Activated T-helper 17 cell treated with anti-CD3 and anti-CD28 coated beads, Interleukin-2, amount 50 U/mL, for 72 hours (primary cell): Measurements from ENCODE around the gene FNDC10. TPM values are rescaled to one million over a fixed set of nuclear protein-coding genes. Genes with fewer than 3 reads are reported as not detected.
A peak's percentile ranks its signal among the peaks of the same experiment; 100 is the strongest.

Experiments used
- ATAC-seq: fragments of 150-1000 bp; cut with Tn5 transposase; replicated peaks from 2 replicates; pipeline ENCODE4 v1.10.0; 2021; ENCODE audit warnings: mild to moderate bottlenecking, moderate library complexity
- H3K27ac Mint-ChIP-seq: one replicate; pipeline ENCODE4 v1.8.0; 2022; ENCODE audit warnings: mixed read lengths
- H3K27me3 Mint-ChIP-seq: one replicate; pipeline ENCODE4 v1.8.0; 2022; ENCODE audit warnings: mixed read lengths
- H3K36me3 Mint-ChIP-seq: one replicate; pipeline ENCODE4 v1.8.0; 2022; ENCODE audit warnings: low read depth, mild to moderate bottlenecking, mixed read lengths
- H3K4me1 Mint-ChIP-seq: one replicate; pipeline ENCODE4 v1.8.0; 2022; ENCODE audit warnings: mixed read lengths
- H3K4me3 Mint-ChIP-seq: one replicate; pipeline ENCODE4 v1.8.0; 2022; ENCODE audit warnings: mild to moderate bottlenecking, mixed read lengths
- H3K9me3 Mint-ChIP-seq: one replicate; pipeline ENCODE4 v1.8.0; 2022; ENCODE audit warnings: mixed read lengths
- total RNA-seq, 2 donors: library from RNA; stranded (reverse); gene quantifications; one replicate each; pipeline ENCODE4 v1.2.3, GENCODE V29; 2022

FNDC10 gene
- total RNA-seq, 2 donors from 2014 or later, result 1.1 to 1.4 TPM

GRCh38 chr1:1630965-1631781 is 31.2 kb upstream of the FNDC10 start:
- peaks cover 9% of the 10 kb centered on the region for H3K36me3 Mint-ChIP-seq
- ATAC-seq, result no peak
- peak overlapping the region; percentile 62 for H3K4me3 Mint-ChIP-seq
- H3K27ac Mint-ChIP-seq, result no peak overlapping the region
- H3K4me1 Mint-ChIP-seq, result no peaks in the 10 kb centered on the region
- no peaks in the 10 kb centered on the region for H3K27me3 Mint-ChIP-seq
- H3K9me3 Mint-ChIP-seq, result no peaks in the 10 kb centered on the region

- H3K4me3 Mint-ChIP-seq, result peak overlapping the region; percentile 74
- no peaks in the 10 kb centered on the region for H3K4me1 Mint-ChIP-seq
- H3K27me3 Mint-ChIP-seq, result no peaks in the 10 kb centered on the region
- peak overlapping the region; percentile 66 for H3K27ac Mint-ChIP-seq
- no peaks in the 10 kb centered on the region for H3K9me3 Mint-ChIP-seq
- ATAC-seq, result peak; percentile 85
- peaks cover 9% of the 10 kb centered on the region for H3K36me3 Mint-ChIP-seq
Observed at GRCh38 chr1:1630191-1630964, 30.4 kb upstream of the FNDC10 start.

- no peaks in the 10 kb centered on the region for H3K9me3 Mint-ChIP-seq
- ATAC-seq, result peak; percentile 46
Observed at GRCh38 chr1:1629430-1630190, 29.7 kb upstream of the FNDC10 start.

GRCh38 chr1:1628754-1629429 is 29.0 kb upstream of the FNDC10 start:
- H3K27me3 Mint-ChIP-seq, result no peaks in the 10 kb centered on the region
- no peak overlapping the region for H3K27ac Mint-ChIP-seq
- no peaks in the 10 kb centered on the region for H3K4me1 Mint-ChIP-seq
- peaks cover 9% of the 10 kb centered on the region for H3K36me3 Mint-ChIP-seq
- ATAC-seq, result peak; percentile 12
- peak overlapping the region; percentile 19 for H3K4me3 Mint-ChIP-seq
- H3K9me3 Mint-ChIP-seq, result no peaks in the 10 kb centered on the region

More at GRCh38 chr1:1629430-1630190, 29.7 kb upstream of the FNDC10 start:
- peaks cover 9% of the 10 kb centered on the region for H3K36me3 Mint-ChIP-seq
- H3K4me1 Mint-ChIP-seq, result no peaks in the 10 kb centered on the region
- H3K27ac Mint-ChIP-seq, result peak overlapping the region; percentile 66
- H3K4me3 Mint-ChIP-seq, result peak overlapping the region; percentile 74
- H3K27me3 Mint-ChIP-seq, result no peaks in the 10 kb centered on the region

DNA sequence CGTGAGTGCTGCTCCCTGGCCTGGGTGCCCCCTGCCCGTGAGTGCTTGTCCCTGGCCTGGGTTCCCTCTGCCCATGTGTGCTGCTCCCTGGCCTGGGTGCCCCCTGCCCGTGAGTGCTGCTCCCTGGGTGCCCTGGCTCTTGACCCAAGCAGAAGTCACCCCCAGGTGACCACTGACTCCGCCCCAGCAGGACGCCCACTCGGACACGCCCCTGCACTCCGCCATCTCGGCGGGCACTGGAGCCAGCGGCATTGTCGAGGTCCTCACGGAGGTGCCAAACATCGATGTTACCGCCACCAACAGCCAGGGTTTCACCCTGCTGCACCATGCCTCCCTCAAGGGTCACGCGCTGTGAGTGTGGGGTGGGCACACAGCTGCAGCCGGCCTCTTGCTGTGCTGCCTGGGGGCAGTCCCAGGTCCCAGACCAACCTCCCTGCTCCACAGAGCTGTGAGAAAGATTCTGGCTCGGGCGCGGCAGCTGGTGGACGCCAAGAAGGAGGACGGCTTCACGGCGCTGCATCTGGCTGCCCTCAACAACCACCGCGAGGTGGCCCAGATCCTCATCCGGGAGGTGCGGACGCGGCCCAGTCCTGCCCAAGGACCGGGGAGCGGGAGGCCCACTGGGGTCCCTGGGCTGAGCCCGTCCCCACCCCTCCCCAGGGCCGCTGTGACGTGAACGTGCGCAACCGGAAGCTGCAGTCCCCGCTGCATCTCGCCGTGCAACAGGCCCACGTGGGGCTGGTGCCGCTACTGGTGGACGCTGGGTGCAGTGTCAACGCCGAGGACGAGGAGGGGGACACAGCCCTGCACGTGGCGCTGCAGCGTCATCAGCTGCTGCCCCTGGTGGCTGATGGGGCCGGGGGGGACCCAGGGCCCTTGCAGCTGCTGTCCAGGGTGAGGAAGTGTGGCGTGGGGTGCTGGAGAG is 28.2 kb upstream of the FNDC10 start:
- Mint-ChIP-seq H3K27ac (no peak overlapping the region), H3K36me3 (peaks cover 9% of the 10 kb centered on the region), H3K27me3 (no peaks in the 10 kb centered on the region), H3K9me3 (no peaks in the 10 kb centered on the region), H3K4me1 (no peaks in the 10 kb centered on the region), H3K4me3 (peak overlapping the region; percentile 19)
- no peak for ATAC-seq

GRCh38 chr1:1627261-1627828 is 27.4 kb upstream of the FNDC10 start:
- H3K4me3 Mint-ChIP-seq, result no peak overlapping the region
- no peak for ATAC-seq
- no peak overlapping the region for H3K27ac Mint-ChIP-seq
- no peaks in the 10 kb centered on the region for H3K27me3 Mint-ChIP-seq
- no peaks in the 10 kb centered on the region for H3K9me3 Mint-ChIP-seq
- H3K36me3 Mint-ChIP-seq, result peaks cover 9% of the 10 kb centered on the region
- no peaks in the 10 kb centered on the region for H3K4me1 Mint-ChIP-seq

DNA sequence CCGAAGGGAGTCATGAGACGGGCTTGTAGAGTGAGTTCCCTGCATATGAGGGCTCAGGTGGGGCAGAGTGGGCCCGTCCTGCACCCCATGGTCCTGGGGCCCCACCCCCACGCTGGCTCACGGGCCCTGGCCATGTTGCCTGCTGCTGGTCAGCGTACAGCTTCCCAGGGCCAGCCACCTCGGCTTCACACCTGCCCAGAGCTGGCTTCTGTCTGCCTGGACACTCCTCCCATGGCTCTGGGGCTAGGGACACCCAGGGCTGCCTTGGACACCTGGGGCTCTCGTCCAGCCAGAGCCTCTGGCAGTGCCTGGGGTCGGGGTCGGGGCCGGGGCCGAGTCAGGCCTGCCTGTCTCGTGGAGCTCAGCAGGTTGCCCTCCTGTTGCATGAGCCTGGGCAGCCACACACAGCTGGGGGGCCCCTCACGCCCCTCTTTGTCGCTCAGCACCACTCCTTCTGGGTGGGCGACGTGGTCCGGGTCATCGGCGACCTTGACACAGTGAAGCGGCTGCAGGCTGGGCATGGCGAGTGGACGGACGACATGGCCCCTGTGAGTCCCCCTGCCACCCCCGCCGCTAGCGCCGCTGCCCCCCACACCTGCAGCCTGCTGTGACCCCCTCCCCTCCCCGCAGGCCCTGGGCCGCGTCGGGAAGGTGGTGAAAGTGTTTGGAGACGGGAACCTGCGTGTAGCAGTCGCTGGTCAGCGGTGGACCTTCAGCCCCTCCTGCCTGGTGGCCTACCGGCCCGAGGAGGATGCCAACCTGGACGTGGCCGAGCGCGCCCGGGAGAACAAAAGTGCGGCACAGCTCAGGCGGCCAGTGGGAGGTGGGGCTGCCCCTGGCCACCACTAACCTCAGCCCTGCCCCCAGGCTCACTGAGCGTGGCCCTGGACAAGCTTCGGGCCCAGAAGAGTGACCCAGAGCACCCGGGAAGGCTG is 26.5 kb upstream of the FNDC10 start:
- H3K27ac Mint-ChIP-seq, result no peak overlapping the region
- H3K36me3 Mint-ChIP-seq, result peaks cover 9% of the 10 kb centered on the region
- no peaks in the 10 kb centered on the region for H3K4me1 Mint-ChIP-seq

GRCh38 chr1:1625824-1626206 is 25.9 kb upstream of the FNDC10 start:
- no peak overlapping the region for H3K4me3 Mint-ChIP-seq
- H3K4me1 Mint-ChIP-seq, result no peaks in the 10 kb centered on the region
- no peaks in the 10 kb centered on the region for H3K9me3 Mint-ChIP-seq
- H3K27ac Mint-ChIP-seq, result no peak overlapping the region
- no peaks in the 10 kb centered on the region for H3K27me3 Mint-ChIP-seq
- H3K36me3 Mint-ChIP-seq, result peaks cover 9% of the 10 kb centered on the region
- ATAC-seq, result no peak

More for the DNA sequence above, 26.5 kb upstream of the FNDC10 start:
- Mint-ChIP-seq H3K9me3 (no peaks in the 10 kb centered on the region), H3K4me3 (no peak overlapping the region), H3K27me3 (no peaks in the 10 kb centered on the region)
- ATAC-seq, result no peak

DNA sequence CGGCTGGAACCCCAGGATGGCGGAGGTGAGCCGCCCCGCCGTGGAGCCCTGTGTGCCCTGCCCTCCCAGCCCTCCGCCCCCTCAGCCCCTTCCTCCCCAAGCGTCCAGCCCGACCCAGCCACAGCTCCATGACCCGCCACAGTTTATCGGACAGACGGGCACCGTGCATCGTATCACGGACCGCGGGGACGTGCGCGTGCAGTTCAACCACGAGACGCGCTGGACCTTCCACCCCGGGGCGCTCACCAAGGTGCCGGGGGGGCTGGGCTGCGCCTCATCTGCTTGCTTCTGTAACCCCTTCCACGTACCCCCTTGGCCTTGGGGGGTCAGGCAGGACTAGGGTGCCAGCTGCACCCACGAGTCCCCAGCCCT is 25.5 kb upstream of the FNDC10 start:
- Mint-ChIP-seq H3K36me3 (peaks cover 7% of the 10 kb centered on the region), H3K27ac (no peak overlapping the region), H3K4me1 (no peaks in the 10 kb centered on the region), H3K4me3 (no peak overlapping the region), H3K27me3 (no peaks in the 10 kb centered on the region), H3K9me3 (no peaks in the 10 kb centered on the region)
- ATAC-seq, result no peak

GRCh38 chr1:1624443-1625403 is 24.8 kb upstream of the FNDC10 start:
- peaks cover under 1% of the 10 kb centered on the region for H3K36me3 Mint-ChIP-seq
- ATAC-seq, result no peak
- H3K27ac Mint-ChIP-seq, result no peak overlapping the region
- no peaks in the 10 kb centered on the region for H3K4me1 Mint-ChIP-seq
- H3K4me3 Mint-ChIP-seq, result no peak overlapping the region
- no peaks in the 10 kb centered on the region for H3K27me3 Mint-ChIP-seq
- H3K9me3 Mint-ChIP-seq, result no peaks in the 10 kb centered on the region

DNA sequence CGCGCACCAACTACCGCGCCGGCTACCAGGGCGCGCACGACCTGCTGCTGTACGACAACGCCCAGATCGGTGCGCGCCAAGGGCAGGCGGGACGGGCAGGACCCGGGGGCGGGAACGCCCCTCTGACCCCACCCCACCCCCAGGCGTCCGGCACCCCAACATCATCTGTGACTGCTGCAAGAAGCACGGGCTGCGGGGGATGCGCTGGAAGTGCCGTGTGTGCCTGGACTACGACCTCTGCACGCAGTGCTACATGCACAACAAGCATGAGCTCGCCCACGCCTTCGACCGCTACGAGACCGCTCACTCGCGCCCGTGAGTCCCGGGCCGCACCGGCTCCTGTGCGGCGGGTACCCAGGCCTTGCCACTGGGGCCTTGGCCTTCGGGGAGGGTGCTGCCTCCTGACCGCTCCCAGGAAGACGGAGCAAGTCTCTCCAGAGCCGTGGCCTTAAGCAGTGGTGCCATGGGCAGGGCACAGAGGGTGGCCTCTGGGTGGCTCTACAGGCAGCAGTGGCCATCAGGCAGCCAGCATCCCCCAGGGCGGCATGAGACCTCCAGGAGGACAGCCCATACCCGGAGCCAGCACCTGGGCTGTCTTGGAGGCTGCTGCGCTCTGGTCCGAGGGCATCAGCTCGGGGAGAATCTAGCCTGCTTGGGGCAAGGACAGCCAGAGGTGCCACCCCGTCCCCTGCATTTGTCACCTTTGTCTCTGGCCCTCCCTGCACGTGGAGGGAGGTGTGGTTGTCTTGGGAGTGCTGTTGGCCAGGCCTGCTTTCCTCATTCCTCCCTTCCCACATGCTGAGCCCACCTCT is 23.9 kb upstream of the FNDC10 start:
- Mint-ChIP-seq H3K4me3 (no peak overlapping the region), H3K27ac (no peak overlapping the region), H3K27me3 (no peaks in the 10 kb centered on the region), H3K4me1 (no peaks in the 10 kb centered on the region), H3K9me3 (no peaks in the 10 kb centered on the region), H3K36me3 (no peaks in the 10 kb centered on the region)
- no peak for ATAC-seq
